ENCODE results near the gene SHC3.
A peak's percentile ranks its signal among the peaks of the same experiment; 100 is the strongest.

The SHC3 gene

GRCh38 chr9:89036891-89037290, 141.7 kb downstream of the SHC3 start:
- no peak for TF ChIP-seq CTCF (IDR thresholded peaks at IDR 0.05)
- no peak overlapping the region for H3K27ac ChIP-seq
- no peaks in the 10 kb centered on the region for H3K4me1 ChIP-seq
- peak; percentile 58 to 65 for DNase-seq
- H3K27me3 ChIP-seq: no peaks in the 10 kb centered on the region
- no peak overlapping the region for H3K4me3 ChIP-seq
- H3K36me3 ChIP-seq: no peaks in the 10 kb centered on the region
- H3K9me3 ChIP-seq: no peaks in the 10 kb centered on the region
- intact Hi-C loops (cut with DNase I; ENCODE audit: low total_unique reads): no loop called here

GRCh38 chr9:89036383-89036782, 142.2 kb downstream of the SHC3 start:
- intact Hi-C loops (cut with DNase I; ENCODE audit: low total_unique reads): no loop called here

GRCh38 chr9:89032661-89033060, 146.0 kb downstream of the SHC3 start:
- Histone ChIP-seq H3K27me3 (no peaks in the 10 kb centered on the region), H3K4me3 (no peak overlapping the region), H3K4me1 (no peaks in the 10 kb centered on the region), H3K9me3 (peaks cover 6 to 18% (median 7%) of the 10 kb centered on the region in 3 donors), H3K27ac (no peak overlapping the region), H3K36me3 (peaks cover 0 to 3% (median 0%) of the 10 kb centered on the region in 3 donors)
- no peak for DNase-seq
- TF ChIP-seq CTCF (IDR thresholded peaks at IDR 0.05): no peak
- intact Hi-C loops (cut with DNase I; ENCODE audit: low total_unique reads): no loop called here

More at GRCh38 chr9:89036383-89036782, 142.2 kb downstream of the SHC3 start:
- H3K27ac ChIP-seq: no peak overlapping the region
- H3K4me3 ChIP-seq: no peak overlapping the region
- TF ChIP-seq CTCF (IDR thresholded peaks at IDR 0.05): no peak
- no peak for DNase-seq
- no peaks in the 10 kb centered on the region for H3K4me1 ChIP-seq
- no peaks in the 10 kb centered on the region for H3K9me3 ChIP-seq
- H3K27me3 ChIP-seq: no peaks in the 10 kb centered on the region
- H3K36me3 ChIP-seq: no peaks in the 10 kb centered on the region

GRCh38 chr9:89032173-89032572, 146.4 kb downstream of the SHC3 start:
- no peak for TF ChIP-seq CTCF (IDR thresholded peaks at IDR 0.05)
- H3K27me3 ChIP-seq: no peaks in the 10 kb centered on the region
- peaks cover 6 to 18% (median 7%) of the 10 kb centered on the region in 3 donors for H3K9me3 ChIP-seq
- intact Hi-C loops (cut with DNase I; ENCODE audit: low total_unique reads): no loop called here
- no peak for DNase-seq
- no peak overlapping the region for H3K27ac ChIP-seq
- no peaks in the 10 kb centered on the region for H3K4me1 ChIP-seq
- no peak overlapping the region for H3K4me3 ChIP-seq
- peaks cover 0 to 3% (median 0%) of the 10 kb centered on the region in 3 donors for H3K36me3 ChIP-seq

GRCh38 chr9:89029788-89030187, 148.8 kb downstream of the SHC3 start:
- no peak for TF ChIP-seq CTCF (IDR thresholded peaks at IDR 0.05)
- intact Hi-C loops (cut with DNase I; ENCODE audit: low total_unique reads): no loop called here
- Histone ChIP-seq H3K36me3 (peaks cover 0 to 3% (median 0%) of the 10 kb centered on the region in 3 donors), H3K4me1 (peaks cover 0 to 2% (median 0%) of the 10 kb centered on the region in 4 donors), H3K9me3 (peaks cover 6 to 18% (median 7%) of the 10 kb centered on the region in 3 donors), H3K27me3 (no peaks in the 10 kb centered on the region), H3K27ac (no peak overlapping the region), H3K4me3 (no peak overlapping the region)
- no peak for DNase-seq

GRCh38 chr9:89026876-89027275, 151.7 kb downstream of the SHC3 start:
- intact Hi-C loops (cut with DNase I; ENCODE audit: low total_unique reads): no loop called here
- Histone ChIP-seq H3K27me3 (no peaks in the 10 kb centered on the region), H3K4me1 (peaks cover 0 to 19% (median 5%) of the 10 kb centered on the region in 4 donors), H3K4me3 (no peak overlapping the region), H3K9me3 (peaks cover 6 to 18% (median 7%) of the 10 kb centered on the region in 3 donors), H3K27ac (no peak overlapping the region), H3K36me3 (peaks cover 0 to 3% (median 0%) of the 10 kb centered on the region in 3 donors)
- DNase-seq: no peak
- no peak for TF ChIP-seq CTCF (IDR thresholded peaks at IDR 0.05)

Measured in tibial artery (tissue), 4 donors.